Activated naive CD4-positive, alpha-beta T cell treated with anti-CD3 and anti-CD28 coated beads, Interleukin-2, amount 50 U/mL, for 16 hours (primary cell): ENCODE measurements around the gene SLK.

ENCODE experiments used
- DNase-seq: peaks from one replicate; pipeline ENCODE4 v3.0.0-alpha.2; 2020

Gene SLK

DNA sequence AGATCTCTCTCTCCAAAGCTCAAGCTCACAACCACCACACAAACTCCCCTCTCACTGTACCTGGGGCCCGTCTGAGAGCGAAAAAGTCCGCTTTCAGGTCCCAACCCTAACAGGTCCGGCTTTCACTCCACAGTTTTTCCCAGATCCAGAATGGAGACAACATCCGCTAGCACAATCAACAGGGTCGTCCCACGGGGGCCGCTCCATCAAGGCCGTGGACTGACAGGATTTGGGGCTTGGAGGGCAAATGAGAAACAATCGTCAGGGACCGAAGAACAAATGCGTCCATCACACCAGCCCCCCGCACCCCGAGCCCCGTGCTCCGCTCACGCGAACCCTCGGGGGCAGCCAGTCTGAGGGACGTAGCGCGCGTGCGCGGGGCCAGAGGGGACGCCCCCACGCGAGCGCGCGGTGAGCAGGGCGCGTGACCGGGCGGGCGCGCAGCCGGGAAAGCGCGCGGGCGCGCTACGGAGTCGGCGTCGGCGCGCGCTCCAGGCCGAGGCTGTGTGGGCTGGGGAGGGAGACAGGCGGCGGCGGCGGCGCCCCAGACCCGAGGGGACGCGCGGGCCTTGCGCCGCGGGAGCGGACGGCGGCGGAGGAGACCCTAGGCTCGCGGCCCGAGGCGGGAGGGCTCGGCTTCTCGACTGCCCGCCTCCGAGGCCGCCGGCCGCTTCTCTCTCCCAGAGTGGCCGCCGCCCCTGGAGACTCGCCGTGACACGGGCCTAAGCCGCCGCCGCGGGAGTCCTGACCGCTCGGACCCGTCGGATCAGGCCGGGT, at the start of gene SLK:
Gene SLK (plus strand): TSS at position 470 of the 777 bp plus-strand sequence. CDS start 606 bp downstream, outside the sequence.
- DNase-seq = peak; percentile 83

DNA sequence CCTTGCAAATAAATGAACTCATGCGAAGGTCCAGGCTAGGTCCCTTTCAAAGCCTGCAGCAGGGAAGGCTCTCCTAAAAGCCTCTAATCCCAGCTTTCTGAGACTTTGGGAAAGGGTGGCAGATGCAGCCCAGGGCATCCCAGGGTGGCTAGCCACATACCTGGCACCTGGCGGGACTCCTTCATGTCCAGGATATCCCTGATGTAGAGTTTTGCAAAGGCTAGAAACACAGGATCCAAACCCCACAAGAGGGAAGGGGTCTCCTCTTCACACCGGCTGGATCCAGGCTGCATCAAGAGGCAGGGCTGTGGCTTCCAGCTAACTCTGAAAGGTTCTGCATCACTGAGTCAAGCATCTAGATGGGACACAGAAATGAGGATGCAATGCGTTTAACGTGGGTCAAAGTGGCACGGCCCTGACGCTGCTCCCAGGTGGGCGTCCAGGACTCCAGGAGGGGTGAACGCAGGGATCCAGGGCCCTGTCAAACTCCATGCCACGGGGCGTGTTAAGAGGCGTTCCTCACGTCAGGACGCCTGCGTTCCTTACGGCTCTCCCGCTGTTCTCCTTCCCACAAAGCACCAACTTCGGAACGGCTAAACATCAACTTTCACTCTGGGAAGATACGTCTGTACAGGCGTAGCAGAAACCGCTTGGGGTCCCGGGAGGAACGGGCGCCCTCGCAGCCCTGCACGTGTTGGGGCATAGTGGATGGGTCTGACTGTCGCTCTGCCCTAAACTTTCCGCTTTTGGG, 49.5 kb upstream of the SLK start:
- DNase-seq = no peak

DNA sequence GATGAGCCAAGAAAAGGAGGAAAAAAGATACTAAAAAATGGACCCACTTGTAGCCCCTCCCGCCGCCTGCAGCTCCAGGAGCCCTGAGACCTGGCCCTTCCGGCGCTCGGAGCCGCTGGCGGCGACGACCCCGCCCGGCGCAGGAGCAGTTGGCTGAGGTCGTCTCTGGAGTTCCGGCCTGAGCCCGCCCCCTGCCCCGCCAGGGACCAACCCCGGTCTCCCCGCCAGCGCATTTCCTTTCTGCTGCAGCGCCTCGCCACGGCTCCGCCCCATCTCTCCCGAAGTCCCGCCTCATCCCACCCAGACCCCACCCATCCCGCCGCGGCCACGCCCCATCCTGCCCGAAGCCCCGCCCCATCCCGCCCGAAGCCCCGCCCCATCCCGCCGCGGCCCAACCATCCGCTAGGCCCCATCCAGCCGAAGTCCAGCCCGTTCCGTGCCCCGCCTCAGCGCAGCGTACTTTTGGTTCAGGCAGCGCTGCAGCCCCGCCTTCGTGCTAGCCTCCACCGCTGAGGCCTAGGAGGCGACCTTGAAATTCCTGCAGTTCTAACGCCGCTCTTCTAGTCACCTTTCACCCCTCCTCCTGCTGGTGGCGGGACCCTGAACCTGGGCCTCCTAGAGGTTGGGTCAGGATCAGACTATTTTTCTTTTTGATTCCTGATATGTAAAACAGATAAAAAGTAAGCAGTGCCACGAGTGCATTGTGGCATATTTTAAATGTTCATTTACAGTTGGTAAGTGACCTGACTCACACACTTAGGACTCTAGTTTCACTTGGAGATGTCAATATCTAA, 48.7 kb upstream of the SLK start, which contains the start of gene STN1:
Gene STN1 (minus strand): TSS at position 132 of the 794 bp plus-strand sequence. CDS start 590 bp downstream, outside the sequence.
- DNase-seq = peak; percentile 97

DNA sequence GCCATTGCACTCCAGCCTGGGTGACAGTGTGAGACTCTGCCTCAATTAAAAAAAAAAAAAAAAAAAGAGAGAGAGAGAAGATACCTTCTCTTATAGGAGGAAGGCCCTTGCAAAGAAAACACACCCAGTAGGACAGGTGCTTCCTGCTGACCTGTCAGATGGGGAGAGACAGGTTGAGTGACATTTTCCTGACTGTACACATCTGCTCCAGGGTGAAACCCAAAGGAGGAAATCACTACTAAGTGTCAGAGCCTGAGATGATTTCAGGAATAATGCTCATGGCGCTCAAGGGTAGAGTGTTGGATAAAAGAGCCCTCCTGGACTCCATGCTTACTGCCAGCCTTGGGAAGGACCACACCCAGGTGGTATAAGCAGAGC, 47.3 kb upstream of the SLK start:
- no peak for DNase-seq

DNA sequence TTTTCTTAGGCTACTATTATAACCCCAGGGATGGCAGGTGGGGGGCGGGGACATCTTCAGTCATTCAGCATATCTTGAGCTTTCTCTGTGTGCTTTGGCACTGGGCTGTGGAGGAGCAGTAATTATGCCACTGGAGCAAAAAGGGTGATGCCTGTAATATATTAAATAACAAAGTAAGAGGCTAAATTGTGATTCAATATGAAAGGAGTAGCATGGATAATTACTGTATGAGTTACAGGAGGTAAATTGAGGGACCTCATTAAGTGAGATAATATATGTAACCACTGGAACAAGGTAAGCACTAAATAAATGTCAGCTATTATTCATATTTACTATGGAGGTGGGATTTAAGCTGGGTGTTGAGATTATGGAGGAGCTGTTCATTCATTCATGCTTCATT, 45.7 kb upstream of the SLK start:
- DNase-seq = no peak

GRCh38 chr10:103921750-103922195, 45.2 kb upstream of the SLK start:
- peak; percentile 16 for DNase-seq

GRCh38 chr10:103922659-103923058, 44.3 kb upstream of the SLK start:
- DNase-seq = no peak

- DNase-seq = no peak
These were observed 43.4 kb upstream of the SLK start for GRCh38 chr10:103923502-103923901.

DNA sequence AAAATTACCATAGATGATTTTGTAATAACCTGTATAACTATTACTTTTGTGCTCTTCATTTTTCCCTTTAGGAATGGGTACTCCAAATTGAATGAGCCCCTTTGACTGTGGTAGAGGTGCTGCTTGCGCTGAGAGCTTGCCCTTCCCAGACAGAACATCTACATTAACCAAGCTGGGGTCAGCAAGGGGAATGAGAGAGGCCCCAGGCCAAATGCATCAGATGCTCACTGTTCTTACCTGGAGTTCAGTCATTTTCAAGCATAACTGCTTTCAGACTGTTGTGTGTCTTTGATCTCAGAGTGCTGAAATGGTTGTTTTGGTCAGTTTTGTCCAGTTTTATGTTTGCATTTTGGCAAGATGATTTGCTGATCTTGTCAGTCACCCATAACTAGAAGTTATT, 41.3 kb upstream of the SLK start:
- DNase-seq = no peak

DNA sequence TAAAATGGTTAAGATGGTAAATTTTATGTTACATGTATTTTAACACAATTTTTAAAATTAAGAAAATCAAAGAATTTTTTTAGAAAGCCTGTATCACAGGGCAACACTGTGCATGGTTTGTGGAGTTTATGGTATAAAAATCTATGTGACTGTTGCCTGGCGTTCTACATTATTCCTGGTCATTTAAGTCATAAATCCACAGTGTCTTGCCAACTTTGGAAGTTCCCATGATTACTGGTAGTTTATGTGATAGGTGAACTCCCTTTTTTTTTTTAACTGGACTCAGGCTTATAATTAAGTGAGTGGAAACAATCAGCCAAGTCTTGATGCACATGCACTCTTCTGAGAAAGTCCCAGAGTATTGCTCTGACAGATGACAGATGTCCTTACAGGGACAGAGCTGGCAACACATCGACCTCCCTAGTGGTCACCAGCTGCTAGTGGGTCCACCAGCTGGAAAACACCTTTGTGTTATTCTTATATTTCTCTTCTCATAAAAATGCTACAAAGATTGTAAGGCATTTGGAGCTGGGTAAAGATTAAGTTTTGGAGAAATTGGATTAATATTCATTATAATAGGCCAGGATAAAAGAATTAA, 40.1 kb upstream of the SLK start:
- DNase-seq = no peak

DNA sequence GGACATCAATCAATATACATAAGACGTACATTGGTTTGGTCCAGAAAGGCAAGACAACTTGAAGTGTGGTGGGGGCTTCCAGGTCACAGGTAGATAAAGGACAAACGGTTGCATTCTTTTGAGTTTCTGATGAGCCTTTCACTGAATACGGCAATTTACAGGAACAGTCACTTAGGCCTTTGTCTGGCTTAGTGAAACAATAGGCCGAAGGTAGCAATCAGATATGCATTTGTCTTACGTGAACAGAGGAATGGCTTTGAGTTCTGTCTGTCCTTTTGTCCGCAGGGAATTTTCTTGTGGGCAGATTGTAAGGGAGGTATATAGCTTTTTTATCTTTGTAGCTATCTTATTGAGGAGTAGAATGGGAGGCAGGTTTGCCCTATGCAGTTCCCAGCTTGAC, 38.2 kb upstream of the SLK start:
- DNase-seq = no peak

DNA sequence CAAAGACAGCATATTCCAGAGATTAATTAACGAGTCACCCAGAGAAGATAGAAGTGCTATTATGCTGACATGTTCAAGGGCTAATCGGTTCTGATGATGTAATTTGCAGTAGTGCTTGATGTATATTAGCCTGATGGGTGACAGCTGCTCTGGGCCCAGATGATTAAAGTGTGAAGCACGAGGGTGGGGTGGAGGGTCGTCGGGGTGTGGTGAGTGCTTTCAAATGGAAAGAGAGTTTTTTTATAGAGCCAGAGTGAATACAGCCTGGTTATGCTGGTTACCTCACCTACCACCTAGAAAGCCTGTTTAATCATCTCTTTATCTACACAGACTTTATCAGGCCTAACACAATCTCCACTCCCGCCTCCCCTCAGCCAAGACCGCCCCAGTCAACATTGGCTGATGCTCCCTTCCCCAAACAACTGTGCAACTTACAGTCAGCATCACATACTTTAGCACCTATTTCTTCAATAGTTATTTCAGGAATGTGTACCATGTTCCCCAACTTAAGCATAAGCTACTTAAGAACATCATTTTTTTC, 37.5 kb upstream of the SLK start:
- DNase-seq = no peak

- DNase-seq = no peak
These were observed 36.5 kb upstream of the SLK start for GRCh38 chr10:103930449-103930848.

GRCh38 chr10:103930881-103931280, 36.1 kb upstream of the SLK start:
- DNase-seq = no peak

DNA sequence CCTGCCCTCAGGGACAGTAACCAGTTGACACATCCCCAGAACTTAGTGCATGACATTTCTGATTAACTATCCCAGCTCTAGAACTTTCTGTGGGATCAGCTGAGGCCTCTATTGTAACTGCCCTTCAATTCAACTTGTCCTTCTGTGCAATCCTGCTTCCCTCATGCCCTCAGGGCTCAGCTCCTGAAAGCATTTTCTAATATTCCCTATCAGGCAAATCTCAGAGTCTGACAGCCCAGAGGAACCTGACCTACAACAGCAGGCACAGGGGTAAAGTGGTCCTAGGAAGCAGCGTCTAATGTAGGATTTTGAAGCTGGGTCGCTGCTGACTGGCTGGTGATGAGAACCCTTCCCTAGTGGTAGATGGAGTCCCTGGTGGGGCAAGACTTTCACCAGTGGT, 35.3 kb upstream of the SLK start:
- no peak for DNase-seq

DNA sequence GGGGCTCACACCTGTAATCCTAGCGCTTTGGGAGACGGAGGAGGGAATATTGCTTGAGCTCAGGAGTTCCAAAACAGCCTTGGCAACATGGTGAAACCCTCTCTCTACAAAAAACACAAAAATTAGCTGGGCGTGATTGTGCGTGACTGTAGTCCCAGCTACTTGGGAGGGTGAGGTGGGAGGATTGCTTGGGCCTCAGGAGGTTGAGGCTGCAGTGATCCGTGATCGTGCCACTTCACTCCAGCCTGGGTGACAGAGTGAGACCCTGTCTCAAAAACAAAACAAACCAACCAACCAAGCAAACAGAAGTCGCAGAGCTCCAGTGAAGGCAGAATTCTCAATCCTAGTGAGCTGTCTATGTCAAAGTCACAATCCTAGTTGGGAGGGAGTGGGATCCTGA, 34.7 kb upstream of the SLK start:
- DNase-seq = no peak

GRCh38 chr10:103932971-103933370, 34.0 kb upstream of the SLK start:
- no peak for DNase-seq

DNA sequence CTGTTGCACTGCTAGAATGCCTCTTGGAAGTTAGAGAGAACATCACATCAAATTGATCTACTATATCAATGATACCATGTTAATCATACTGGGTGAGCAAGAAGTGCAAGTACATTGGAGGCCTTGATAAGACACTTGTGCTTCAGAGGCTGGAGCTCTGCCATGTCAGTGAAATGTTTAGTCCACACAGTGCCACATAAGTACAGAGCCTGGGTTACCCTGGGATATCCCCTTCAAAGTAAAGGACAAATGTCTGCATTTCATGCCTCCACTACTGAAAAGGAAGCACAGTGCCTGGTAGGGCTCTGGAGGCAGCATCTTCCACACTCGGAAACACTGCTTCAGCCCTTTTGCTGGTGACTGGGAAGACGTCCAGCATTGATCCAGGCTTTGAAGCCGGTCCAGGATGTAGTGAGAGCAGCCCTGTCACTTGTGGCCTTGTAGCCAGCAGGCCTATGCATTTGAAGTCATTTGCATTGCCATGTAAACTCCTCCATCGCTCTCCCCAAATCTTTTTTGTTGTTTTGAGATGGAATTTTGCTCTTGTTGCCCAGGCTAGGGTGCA, 33.3 kb upstream of the SLK start:
- no peak for DNase-seq

DNA sequence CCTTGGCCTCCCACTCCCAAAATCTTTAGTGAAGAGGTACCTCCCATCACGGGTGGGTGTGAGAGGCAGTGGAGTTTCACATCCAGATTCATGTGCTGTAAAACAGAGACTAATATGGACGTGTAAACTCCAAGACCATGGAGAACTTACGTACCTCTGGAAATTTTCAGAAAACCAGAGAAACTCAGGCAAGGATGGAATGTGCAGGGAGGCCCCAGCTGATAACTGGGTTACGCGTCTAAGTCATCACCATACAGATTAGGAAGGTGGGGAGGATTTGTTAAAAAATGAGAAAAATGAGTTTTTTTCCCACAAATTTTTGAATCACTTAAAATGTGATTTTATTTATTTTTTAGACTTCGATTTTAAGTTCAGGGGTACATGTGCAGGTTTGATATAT, 32.6 kb upstream of the SLK start:
- no peak for DNase-seq

DNA sequence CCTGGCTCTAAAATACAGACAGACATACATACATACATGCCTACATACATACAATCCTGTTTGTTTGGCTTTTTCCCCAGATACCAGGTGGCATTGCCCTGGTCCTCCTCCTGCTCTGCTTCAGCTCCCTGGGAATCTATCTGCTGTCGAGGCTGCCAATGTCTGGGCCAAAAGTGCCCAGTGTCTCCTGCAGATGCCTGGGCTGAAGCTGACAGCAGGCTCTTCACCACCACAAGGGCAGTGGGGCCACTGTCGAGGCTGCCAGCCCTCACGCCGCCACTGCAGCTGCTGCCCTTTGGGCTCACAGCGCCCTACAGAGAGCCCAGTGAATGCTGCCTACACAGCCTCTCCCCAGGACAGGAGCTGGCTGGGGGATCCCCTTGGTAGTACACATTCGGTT, 30.9 kb upstream of the SLK start:
- DNase-seq = no peak

GRCh38 chr10:103939522-103939921, 27.4 kb upstream of the SLK start:
- DNase-seq = no peak

GRCh38 chr10:103941801-103942200, 25.1 kb upstream of the SLK start:
- DNase-seq = no peak
